Colonic mucosa (tissue), 4 donors: ENCODE measurements around the gene TMEM61. TPM values are rescaled to one million over a fixed set of nuclear protein-coding genes. Genes with fewer than 3 reads are reported as not detected.

ENCODE experiments used
- DNase-seq: peaks from one replicate; pipeline ENCODE4 v3.0.0-alpha.2; 2020
- H3K27ac ChIP-seq: fragments of 200-600 bp; one replicate; pipeline ENCODE4 v1.8.0; 2021
- H3K27me3 ChIP-seq: fragments of 200-600 bp; one replicate; pipeline ENCODE4 v1.8.0; 2021
- H3K36me3 ChIP-seq: fragments of 200-600 bp; one replicate; pipeline ENCODE4 v1.8.0; 2021
- H3K4me1 ChIP-seq: fragments of 200-600 bp; one replicate; pipeline ENCODE4 v1.8.0; 2021; ENCODE audit warnings: mild to moderate bottlenecking
- H3K4me3 ChIP-seq: fragments of 200-600 bp; one replicate; pipeline ENCODE4 v1.8.0; 2021
- H3K9ac ChIP-seq, 2 donors: one replicate each; pipeline ENCODE4 v1.7.0; 2013; ENCODE audit warnings: control low read depth in 2 of 2, low read depth in 2 of 2, low read length in 2 of 2
- H3K9me3 ChIP-seq: fragments of 200-600 bp; one replicate; pipeline ENCODE4 v1.8.0; 2021
- intact Hi-C: fragments of 100-400 bp; cut with DNase I; formaldehyde crosslinking; loops from one replicate; pipeline ENCODE4 v1.14.1; 2022
- total RNA-seq, 2 donors: library from RNA; stranded (reverse); fragmentation: NEBNext Ultra II Directional in 1 of 2; extraction: Animal tissue kit (Norgen Biotek cat#: 25700) in 1 of 2; gene quantifications; one replicate each; pipeline ENCODE4 v1.2.1, GENCODE V29; 2021
- TF ChIP-seq, protein P1 (sequence below): fragments of 200-600 bp; IDR thresholded peaks from one replicate; pipeline ENCODE4 v1.8.0; 2022; ENCODE audit warnings: antibody characterized with exemption, mild to moderate bottlenecking
- donor health status: healthy.
- donor health status: DM: no; HTN: no; CAD: no.
- donor health status: DM: no; HTN: no; CAD: no.

Gene TMEM61
- total RNA-seq, 2 donors from 2014 or later, result 11.0 to 13.4 TPM

DNA sequence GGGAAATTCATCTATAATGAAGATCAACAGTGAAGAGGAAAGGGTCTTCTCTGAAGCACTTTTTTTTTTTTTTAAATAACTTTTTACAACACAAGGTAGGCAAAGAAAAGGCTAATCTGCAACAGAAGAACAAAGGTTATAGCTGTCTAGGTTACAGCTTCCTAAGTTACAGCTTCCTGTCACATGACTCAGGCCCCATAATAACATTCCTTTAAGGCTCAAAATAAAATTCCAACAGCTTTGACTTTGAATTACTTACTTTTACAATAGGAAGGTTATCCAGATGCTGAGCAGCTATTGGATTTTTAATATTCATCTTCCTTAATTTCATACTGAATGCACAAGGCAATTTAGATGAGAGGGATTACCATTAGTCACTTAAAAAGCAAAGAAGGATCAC lies 40.4 kb upstream of the TMEM61 start:
- TF ChIP-seq, protein P1, sequence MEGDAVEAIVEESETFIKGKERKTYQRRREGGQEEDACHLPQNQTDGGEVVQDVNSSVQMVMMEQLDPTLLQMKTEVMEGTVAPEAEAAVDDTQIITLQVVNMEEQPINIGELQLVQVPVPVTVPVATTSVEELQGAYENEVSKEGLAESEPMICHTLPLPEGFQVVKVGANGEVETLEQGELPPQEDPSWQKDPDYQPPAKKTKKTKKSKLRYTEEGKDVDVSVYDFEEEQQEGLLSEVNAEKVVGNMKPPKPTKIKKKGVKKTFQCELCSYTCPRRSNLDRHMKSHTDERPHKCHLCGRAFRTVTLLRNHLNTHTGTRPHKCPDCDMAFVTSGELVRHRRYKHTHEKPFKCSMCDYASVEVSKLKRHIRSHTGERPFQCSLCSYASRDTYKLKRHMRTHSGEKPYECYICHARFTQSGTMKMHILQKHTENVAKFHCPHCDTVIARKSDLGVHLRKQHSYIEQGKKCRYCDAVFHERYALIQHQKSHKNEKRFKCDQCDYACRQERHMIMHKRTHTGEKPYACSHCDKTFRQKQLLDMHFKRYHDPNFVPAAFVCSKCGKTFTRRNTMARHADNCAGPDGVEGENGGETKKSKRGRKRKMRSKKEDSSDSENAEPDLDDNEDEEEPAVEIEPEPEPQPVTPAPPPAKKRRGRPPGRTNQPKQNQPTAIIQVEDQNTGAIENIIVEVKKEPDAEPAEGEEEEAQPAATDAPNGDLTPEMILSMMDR, result no peak
- Histone ChIP-seq H3K27me3 (no peaks in the 10 kb centered on the region), H3K27ac (no peak overlapping the region), H3K36me3 (no peaks in the 10 kb centered on the region), H3K9ac (no peak overlapping the region), H3K4me3 (no peak overlapping the region), H3K9me3 (no peaks in the 10 kb centered on the region), H3K4me1 (no peaks in the 10 kb centered on the region)
- DNase-seq, result no peak
- intact Hi-C loops, result loop anchor here (5.0 kb wide), 1 partner anchor 77 kb away; no protein-coding TSS in a partner anchor

DNA sequence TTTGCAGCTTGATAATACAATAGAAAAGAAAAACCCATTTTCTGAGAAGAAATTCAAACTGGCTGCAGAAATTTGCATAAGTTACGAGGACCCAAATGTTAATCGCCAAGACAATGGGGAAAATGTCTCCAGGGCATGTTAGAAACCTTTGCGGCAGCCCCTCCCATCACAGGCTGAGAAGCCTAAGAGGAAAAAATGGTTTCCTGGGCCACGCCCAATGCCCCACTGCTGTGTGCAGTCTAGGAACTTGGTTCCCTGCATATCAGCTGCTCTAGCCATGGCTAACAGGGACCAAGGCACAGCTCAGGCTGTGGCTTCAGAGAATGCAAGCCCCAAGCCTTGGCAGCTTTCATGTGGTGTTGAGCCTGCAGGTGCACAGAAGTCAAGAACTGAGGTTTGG lies 37.5 kb upstream of the TMEM61 start:
- no peaks in the 10 kb centered on the region for H3K4me1 ChIP-seq
- no peak overlapping the region for H3K27ac ChIP-seq
- intact Hi-C loops, result loop anchor here (5.0 kb wide), 1 partner anchor 74 kb away; no protein-coding TSS in a partner anchor
- no peak overlapping the region for H3K4me3 ChIP-seq
- H3K27me3 ChIP-seq, result no peaks in the 10 kb centered on the region
- H3K9ac ChIP-seq, result no peak overlapping the region
- DNase-seq, result no peak
- no peaks in the 10 kb centered on the region for H3K9me3 ChIP-seq
- no peaks in the 10 kb centered on the region for H3K36me3 ChIP-seq
- TF ChIP-seq, protein P1, result no peak

DNA sequence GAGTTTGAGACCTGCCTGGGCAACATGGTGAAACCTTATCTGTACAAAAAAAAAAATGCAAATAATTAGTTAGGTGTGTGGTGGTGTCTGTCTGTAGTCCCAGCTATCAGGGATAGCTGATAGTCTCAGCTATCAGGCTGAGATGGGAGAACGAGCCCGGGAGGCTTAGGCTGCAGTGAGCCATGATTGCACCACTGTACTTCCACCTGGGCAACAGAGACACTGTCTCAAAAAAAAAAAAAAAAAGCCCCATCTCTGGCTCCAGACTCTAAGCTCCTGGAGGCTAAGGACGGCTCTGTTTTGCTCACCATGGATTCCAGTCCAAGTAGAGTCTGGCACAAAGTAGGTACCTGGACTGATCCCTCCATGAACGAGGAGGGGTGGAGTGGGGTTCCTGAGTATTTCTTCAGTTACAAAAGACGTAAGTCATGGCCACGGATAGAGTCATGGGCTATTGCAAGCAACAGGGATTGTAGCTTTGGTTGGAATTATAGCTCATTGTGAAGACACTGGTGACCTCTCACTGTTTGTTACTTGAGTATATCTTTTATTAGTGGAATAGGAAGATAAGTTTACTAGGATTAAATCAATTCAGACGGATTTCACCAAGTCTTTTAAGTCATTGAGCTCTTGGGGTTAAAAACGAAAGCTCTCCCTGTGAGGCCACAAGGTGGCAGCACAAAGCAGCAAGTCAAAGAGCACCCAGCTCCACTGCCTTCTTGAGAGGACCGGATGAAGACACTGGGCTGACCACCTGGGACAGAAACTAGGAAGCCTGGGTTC lies 35.6 kb upstream of the TMEM61 start:
- intact Hi-C loops, result loop anchor here (5.0 kb wide), 1 partner anchor 72 kb away; no protein-coding TSS in a partner anchor
- no peaks in the 10 kb centered on the region for H3K36me3 ChIP-seq
- H3K4me1 ChIP-seq, result no peaks in the 10 kb centered on the region
- TF ChIP-seq, protein P1, result peak; percentile 74
- peak; percentile 75 for DNase-seq
- H3K4me3 ChIP-seq, result no peak overlapping the region
- no peaks in the 10 kb centered on the region for H3K27me3 ChIP-seq
- H3K9ac ChIP-seq, result no peak overlapping the region
- no peaks in the 10 kb centered on the region for H3K9me3 ChIP-seq
- H3K27ac ChIP-seq, result peak overlapping the region; percentile 63

DNA sequence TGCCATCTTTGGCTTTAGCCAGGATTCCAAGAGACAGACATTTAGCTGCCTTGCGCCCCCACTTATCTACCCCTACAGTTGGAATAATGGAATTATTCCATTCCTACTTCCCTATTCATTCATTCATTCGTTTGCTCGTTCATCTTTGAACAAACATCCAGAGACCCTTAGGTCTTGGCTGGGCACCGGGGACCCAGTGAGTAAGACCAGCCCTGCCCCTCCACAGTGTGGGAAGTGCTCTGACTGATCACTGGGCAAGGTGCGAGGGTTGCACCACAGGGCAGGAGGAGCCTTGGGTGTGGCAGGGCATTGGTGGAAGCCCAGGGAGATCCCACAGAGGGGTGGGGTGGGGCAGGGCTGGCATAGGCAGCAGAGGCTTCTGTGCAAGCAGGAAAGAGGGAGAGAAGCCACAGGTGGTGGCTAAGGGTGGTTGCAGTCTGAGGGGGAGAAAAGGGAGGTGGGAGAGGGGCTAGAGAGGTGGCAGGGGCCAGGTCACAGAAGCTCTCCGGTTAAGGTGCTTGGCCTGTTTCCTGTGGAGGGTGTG lies 35.0 kb upstream of the TMEM61 start:
- H3K36me3 ChIP-seq, result no peaks in the 10 kb centered on the region
- H3K4me3 ChIP-seq, result no peak overlapping the region
- no peak overlapping the region for H3K9ac ChIP-seq
- intact Hi-C loops, result no loop called here
- peak; percentile 94 for DNase-seq
- no peaks in the 10 kb centered on the region for H3K27me3 ChIP-seq
- peak overlapping the region; percentile 68 for H3K27ac ChIP-seq
- H3K9me3 ChIP-seq, result no peaks in the 10 kb centered on the region
- TF ChIP-seq, protein P1, result no peak
- no peaks in the 10 kb centered on the region for H3K4me1 ChIP-seq

DNA sequence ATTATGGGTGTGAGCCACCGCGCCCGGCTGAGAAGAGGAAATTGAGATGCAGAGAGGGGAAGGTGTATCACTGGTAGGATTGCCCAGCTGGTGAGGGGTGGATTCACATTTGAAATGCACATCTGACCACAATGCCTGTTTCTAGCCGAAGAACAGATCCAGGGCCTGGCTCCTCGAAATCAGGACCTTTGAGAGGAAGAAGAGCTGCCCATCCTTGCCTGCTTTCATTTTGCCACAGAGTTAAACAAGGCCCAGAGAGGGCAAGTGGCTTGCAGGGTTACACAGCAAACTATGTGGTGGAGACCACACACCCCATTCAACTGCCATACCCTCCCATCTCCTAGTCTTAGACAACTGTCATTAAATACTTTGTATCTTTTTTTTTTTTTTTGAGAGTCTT lies 32.9 kb upstream of the TMEM61 start:
- TF ChIP-seq, protein P1, result no peak
- H3K4me3 ChIP-seq, result no peak overlapping the region
- no peak overlapping the region for H3K9ac ChIP-seq
- H3K27me3 ChIP-seq, result no peaks in the 10 kb centered on the region
- H3K4me1 ChIP-seq, result no peaks in the 10 kb centered on the region
- intact Hi-C loops, result no loop called here
- H3K27ac ChIP-seq, result no peak overlapping the region
- H3K36me3 ChIP-seq, result no peaks in the 10 kb centered on the region
- no peaks in the 10 kb centered on the region for H3K9me3 ChIP-seq
- DNase-seq, result no peak
